ENCODE measurements around the gene RAB13. TPM values are rescaled to one million over a fixed set of nuclear protein-coding genes. Genes with fewer than 3 reads are reported as not detected.

Gene RAB13
- total and polyA plus RNA-seq, 2 of the 4 experiments (the other 2 are of a cell fraction), result 42.3 to 249 TPM

DNA sequence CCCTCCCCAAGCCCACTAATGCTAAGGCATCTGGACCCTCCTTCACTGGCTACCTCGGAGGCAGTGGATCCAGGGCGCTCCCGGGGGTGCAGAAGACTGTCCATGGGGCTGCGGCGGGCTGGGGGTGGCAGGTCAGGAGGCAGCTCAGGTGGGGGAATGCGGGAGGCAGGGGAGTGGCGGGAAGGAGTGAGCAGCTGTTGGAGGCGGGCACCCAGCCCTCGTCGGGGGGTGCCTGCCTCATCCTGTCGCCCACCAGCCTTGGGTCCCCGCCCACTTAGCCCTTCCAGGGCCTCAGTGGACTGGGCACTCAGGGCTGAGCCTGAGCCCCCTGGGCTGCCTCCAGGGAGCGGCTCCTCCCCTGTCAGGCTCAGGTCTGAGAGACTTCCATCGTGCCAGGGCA is 52.7 kb downstream of the RAB13 start:
- no peak overlapping the region for H3K23ac ChIP-seq (ENCODE audit: low read depth, low read length)
- CTCF ChIA-PET, result no interaction called here
- intact Hi-C loops (cut with micrococcal nuclease), result no loop called here

More for the DNA sequence above, 52.7 kb downstream of the RAB13 start:
- dilution Hi-C loops (cut with HindIII; ENCODE audit: low sequenced_read_pairs, unreplicated experiment), result no loop called here
- no peak overlapping the region for H3K4me3 ChIP-seq (ENCODE audit: insufficient read depth, low read depth, low read length)
- H4K8ac ChIP-seq (ENCODE audit: low read depth in 2 of 2, low read length in 2 of 2), result no peak overlapping the region
- no peaks in the 10 kb centered on the region for H3K27me3 ChIP-seq (ENCODE audit: control insufficient read depth, insufficient read depth, low read length)
- no peak overlapping the region for H2BK15ac ChIP-seq (ENCODE audit: low read depth, low read length)
- no peak overlapping the region for H2AK9ac ChIP-seq (replicated peaks; ENCODE audit: low read depth, low read length, poor library complexity)
- no peak overlapping the region for H3K4me2 ChIP-seq (ENCODE audit: low read depth, low read length)
- POLR2A ChIA-PET (ENCODE audit: unreplicated experiment), result no interaction called here
- 80% methylated on average over 2 of the region's 14 CpGs; no CpG with 5 or more reads in 1 of the 2 experiments for WGBS, 2 experiments (ENCODE audit: extremely low coverage in 2 of 2, insufficient read length in 1 of 2)
- no TSS peak for BruUV-seq (replicated peaks)
- no peak overlapping the region for H3K56ac ChIP-seq (ENCODE audit: extremely low read depth, insufficient read depth, low read length)
- H3K27ac ChIP-seq (ENCODE audit: insufficient read depth, low read length), result no peak overlapping the region
- no peak overlapping the region for H3K4ac ChIP-seq (ENCODE audit: low read depth, low read length)
- no peak overlapping the region for H3K9ac ChIP-seq (ENCODE audit: low read depth, low read length)
- H4K91ac ChIP-seq (ENCODE audit: insufficient read depth, low read depth, low read length), result no peak overlapping the region
- no peak overlapping the region for H3K14ac ChIP-seq (replicated peaks; ENCODE audit: low read depth, low read length)
- no peak for TF ChIP-seq RAD21 (IDR thresholded peaks at IDR 0.05; ENCODE audit: low read length)
- TF ChIP-seq RFX5 (IDR thresholded peaks at IDR 0.05; ENCODE audit: low read depth, low read length), result no peak
- no peak for TF ChIP-seq MXI1 (IDR thresholded peaks at IDR 0.05; ENCODE audit: borderline replicate concordance, low read depth, low read length)
- no peak for TF ChIP-seq SMC3 (IDR thresholded peaks at IDR 0.05; ENCODE audit: low read depth, low read length)
- TF ChIP-seq MAZ (IDR thresholded peaks at IDR 0.05; ENCODE audit: borderline replicate concordance, low read depth, low read length), result no peak
- no peak for TF ChIP-seq RCOR1 (IDR thresholded peaks at IDR 0.05; ENCODE audit: insufficient replicate concordance, low read length)
- TF ChIP-seq, protein P1, sequence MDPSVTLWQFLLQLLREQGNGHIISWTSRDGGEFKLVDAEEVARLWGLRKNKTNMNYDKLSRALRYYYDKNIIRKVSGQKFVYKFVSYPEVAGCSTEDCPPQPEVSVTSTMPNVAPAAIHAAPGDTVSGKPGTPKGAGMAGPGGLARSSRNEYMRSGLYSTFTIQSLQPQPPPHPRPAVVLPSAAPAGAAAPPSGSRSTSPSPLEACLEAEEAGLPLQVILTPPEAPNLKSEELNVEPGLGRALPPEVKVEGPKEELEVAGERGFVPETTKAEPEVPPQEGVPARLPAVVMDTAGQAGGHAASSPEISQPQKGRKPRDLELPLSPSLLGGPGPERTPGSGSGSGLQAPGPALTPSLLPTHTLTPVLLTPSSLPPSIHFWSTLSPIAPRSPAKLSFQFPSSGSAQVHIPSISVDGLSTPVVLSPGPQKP (IDR thresholded peaks at IDR 0.05; ENCODE audit: borderline replicate concordance, low read depth, low read length), result no peak
- H2BK5ac ChIP-seq (ENCODE audit: low read depth, low read length, poor library complexity, severe bottlenecking), result no peak overlapping the region
- H3K18ac ChIP-seq (ENCODE audit: low read depth, low read length), result no peak overlapping the region
- in situ Hi-C loops (cut with MboI; ENCODE audit: low sequenced_read_pairs), result no loop called here
- H3K36me3 ChIP-seq (ENCODE audit: control insufficient read depth, insufficient read depth, low read length), result peaks cover 62% of the 10 kb centered on the region
- no peaks in the 10 kb centered on the region for H3K9me3 ChIP-seq (ENCODE audit: control insufficient read depth, insufficient read depth, low read length)
- H2AFZ ChIP-seq (replicated peaks; ENCODE audit: low read length, poor library complexity), result no peak overlapping the region
- H2BK120ac ChIP-seq (ENCODE audit: low read depth, low read length), result no peak overlapping the region
- peaks cover 6% of the 10 kb centered on the region for H3K9me1 ChIP-seq (ENCODE audit: insufficient read depth, low read length)
- H2AK5ac ChIP-seq (ENCODE audit: low read depth, low read length), result no peak overlapping the region
- H4K20me1 ChIP-seq (ENCODE audit: insufficient read depth, low read length), result peaks cover 6% of the 10 kb centered on the region; the same call in 1 of the 2 replicates
- no peak overlapping the region for H2BK20ac ChIP-seq (ENCODE audit: low read depth, low read length)
- DNase-seq, result no peak
- ATAC-seq (ENCODE audit: low read depth), result no peak
- H4K5ac ChIP-seq (ENCODE audit: low read depth, low read length), result no peak overlapping the region
- peaks cover 7% of the 10 kb centered on the region for H3K4me1 ChIP-seq (ENCODE audit: control insufficient read depth, insufficient read depth, low read length)
- peaks cover 0 to 4% of the 10 kb centered on the region in 2 experiments; a peak in 2 of 4 replicates for H3K79me1 ChIP-seq (ENCODE audit: low read depth in 1 of 2, low read length in 2 of 2)
